Epidermal melanocyte (primary cell): Measurements from ENCODE around the gene PDE6B.
A peak's percentile ranks its signal among the peaks of the same experiment; 100 is the strongest.
"Not testable (repeated sequence)": the region's sequence is repeated elsewhere in the genome, so short reads cannot be mapped to it uniquely, and the experiment has no call there.

Source experiments
- DNase-seq: peaks from one replicate; pipeline ENCODE4 v3.0.0; 2011; ENCODE audit warnings: low spot score; ENCODE audit not compliant: insufficient read length

PDE6B gene

DNA sequence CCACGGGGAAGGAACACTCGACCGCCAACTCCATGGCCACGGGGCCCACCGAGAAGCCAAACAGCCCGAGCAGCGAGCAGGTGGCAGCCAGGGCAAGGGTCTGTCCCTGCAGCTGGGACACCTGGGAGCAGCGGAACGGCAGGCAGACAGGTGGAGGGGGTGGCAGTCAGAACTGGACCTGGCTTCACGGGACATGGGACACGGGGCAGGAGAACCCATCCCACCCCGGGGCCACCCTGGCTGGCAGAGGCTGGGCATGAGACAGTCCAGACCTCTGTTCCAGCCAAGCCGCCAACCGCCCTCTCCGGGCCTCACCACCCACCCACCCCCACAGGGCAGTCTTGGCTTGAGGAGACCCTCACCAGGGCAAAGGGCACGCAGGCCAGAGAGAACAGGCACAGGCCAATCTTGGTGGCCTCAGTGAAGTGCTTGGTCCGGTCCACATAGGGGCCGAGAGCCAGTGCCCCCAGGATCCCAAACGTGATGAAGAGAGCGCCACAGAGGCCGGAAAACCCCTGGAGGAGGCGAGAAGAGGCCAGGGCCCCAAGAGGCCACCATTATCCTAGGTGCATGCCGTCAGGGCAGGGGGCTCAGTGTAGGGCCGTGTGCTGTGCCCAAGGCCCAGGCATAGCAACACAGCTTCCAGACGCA, 58.0 kb downstream of the PDE6B start:
- no peak for DNase-seq

GRCh38 chr4:683982-684622, 58.7 kb downstream of the PDE6B start:
- peak; percentile 70 for DNase-seq

DNA sequence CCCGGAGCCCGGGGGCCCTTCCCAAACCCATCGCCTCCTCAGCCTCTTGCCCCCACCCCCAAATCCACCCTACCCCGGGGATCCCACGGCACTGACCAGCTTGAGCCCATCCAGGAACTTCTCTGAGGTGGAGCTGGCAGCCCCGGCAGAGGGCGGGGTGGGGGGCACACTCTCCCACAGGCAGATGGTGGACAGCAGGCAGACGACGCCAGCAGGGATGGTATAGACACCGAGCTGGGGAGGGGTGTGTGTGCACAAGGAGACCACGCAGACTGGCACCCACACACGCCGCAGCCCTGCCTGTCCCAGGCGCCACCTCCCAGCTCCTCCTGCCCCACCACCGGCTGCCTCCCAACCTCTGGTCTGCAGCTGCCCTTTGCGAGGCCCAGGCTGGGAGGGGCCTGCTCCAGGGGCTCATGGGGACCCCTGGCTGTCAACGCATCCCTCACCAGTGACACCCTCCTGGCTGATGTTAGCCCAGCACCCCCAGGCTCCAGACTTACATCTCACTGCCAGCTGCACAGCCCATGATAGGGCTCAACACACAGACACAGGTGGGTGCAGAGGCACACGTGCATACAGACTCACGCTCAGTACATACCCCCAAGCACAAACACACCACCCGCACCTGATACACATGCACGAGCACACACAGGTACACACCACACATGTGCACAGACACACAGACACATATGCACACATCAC, 59.4 kb downstream of the PDE6B start:
- no peak for DNase-seq

DNA sequence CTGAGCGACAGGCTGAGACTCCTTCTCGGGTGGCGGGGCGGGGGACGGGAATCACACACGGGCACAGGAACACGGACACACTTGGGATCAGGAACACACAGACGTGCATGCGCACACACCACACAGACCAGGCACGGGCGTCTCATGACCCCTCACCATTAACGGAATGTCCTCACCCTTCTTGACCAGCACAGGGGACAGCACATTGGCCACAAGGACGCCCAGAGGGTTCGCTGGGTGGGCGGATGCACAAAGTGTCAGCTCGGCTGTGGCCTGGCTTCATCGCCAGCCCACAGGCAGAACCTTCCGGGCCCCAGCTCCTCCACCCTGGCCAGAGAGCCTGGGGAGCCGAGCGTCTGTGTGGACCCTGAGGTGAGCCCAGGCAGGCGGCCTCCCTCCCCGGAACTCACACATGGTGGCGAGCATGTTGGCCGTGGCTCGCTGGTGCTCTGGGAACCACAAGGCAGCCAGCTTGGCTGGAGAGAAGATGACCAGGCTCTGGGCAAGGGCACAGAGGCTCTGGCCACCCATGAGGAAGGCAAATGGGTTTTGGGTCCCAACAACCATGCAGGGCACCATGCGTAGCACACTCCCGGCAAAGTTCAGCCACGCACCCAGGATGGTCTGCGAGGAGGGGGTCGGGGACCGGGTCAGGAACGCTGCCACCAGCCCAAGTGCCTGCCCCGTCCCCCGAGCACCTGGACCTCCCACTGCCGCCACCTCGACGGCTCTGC, 60.5 kb downstream of the PDE6B start:
- no peak for DNase-seq

DNA sequence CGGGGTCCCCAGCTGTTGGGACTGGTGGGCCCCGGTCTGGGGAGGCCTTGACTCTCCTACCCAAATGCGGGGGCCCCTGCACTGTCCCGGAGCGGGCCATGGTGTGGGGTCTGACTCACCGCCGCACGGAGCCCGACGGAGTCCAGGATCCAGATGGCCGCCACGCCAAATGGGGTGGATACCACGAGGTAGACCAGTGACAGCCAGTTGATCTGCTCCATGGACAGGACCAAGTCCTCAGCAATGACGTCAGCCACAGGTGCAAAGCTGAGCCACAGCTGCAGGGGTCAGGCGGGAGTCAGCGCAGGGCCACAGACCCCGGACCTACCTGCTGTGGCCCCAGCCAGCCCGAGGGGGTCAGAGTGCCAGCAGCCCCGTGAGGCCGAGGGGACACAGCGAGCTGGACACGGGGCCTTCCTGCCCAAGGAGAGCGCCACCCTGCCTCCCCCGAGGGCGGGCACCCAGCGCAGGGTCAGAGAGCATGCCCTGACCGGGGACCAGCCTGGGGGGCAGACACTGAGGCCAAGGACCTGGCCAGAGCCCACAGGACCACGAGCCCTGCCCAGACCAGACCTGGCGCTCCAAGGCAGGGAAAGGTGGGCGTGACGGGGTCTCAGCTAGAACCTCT, 61.2 kb downstream of the PDE6B start:
- DNase-seq, result no peak

DNA sequence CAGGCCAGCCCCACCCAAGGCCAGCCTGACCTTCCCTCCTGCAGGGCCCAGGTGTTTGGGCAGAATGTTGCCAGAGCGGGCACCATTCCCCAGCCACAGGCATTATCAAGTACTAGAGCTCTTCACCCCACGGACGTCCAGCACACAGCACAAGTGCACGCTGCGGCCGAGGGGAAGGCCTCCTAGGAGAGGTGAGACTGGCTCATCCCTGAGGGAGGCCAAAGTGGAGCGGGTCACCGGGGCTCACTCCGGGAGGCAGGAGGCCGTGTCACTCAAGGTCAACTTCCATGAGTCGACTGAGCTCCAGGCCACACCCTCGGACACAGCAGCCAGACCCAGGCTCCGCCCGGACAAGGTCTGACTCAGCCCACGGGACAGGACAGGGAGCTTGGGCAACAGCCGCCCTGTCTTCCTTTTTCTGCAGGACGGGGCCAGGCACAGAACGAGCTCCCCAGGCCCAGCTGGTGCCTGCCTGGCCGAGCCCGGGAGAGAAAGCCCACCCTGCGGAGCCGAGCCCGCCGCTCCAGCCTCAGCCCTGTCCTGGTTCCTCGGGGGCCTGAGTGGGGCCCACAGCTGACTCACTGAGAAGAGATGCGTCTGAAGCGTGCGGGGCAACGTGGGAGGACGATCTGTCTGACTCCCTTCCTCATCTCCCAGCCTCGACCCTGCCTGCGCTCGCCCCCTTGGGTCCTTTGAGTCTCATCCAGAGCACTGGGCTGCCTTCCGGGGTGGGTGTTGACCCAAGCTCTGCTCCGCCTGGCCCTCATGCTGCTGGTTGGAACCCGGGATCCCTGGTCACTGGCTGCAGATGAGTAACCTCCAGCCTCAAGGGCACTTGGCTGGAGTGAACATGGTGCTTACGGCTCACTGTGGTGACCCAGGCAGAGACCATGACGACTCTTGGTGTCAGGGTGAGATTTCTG, 61.9 kb downstream of the PDE6B start:
- DNase-seq, result peak; percentile 82

- no peak for DNase-seq
Observed at GRCh38 chr4:687971-688853, 62.8 kb downstream of the PDE6B start.

DNA sequence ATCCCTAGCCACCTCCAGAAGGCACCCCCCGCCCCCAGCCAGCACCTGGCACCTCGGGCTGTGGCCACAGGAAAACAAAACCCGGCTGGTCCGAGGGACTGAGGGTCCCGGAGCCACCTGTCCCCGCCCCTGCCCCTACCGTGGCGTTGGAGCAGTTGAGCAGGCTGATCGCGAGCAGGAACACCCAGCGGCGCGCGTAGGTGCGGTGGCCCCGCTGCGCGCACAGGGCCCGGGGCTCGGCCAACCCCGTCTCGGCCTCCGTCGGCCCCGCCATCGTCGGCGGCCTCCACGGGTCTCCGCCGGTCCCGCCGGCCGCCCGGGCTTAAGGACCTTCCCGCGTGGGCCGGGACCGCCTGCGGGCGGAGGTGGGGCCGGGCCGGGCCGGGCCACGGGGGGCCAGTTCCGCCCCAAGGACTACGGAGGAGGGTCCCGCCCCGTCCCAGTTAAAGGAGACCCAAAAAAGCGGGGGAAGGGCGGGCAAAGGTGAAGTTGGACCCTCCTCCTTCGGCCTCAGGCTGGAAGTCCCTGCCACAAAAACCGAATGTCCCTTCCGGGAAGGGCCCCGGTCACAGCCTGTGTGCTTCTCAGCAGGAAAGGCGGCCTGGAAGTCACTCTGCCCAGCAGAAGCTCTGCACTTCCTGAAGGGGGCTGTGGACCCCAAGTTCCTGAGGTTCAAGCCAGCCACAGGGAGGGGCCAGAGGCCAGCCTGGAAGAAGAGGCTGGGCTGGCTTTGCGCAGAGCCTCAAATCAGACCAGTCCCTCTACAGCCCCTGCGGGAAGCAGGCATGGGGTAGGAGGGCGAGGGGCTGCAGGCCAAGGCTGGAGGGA, 63.7 kb downstream of the PDE6B start, which contains the start of gene SLC49A3:
TSS of gene SLC49A3 (minus strand) at position 298 of the 828 bp plus-strand sequence. CDS start at position 274, 24 bp downstream.
- no peak for DNase-seq

DNA sequence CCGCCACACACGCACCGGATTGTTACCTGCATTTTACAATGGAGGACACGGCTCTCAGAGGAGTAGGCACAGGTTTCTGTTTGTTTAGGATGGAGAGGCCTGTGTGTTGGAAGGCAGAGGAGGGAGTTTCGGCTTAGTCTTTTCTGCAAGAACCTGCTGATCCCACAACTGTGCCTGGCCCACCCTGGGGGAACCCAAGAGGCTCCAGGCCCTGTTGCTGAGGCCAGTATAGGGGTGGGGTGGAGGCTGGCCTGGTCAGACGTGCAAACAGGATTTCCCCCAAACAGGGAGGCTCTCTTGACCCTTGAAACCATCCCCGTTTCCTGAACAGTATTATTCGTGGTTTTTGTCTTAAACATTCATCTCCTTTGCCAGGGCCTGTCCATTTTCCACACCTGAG, 64.3 kb downstream of the PDE6B start:
- no peak for DNase-seq

- DNase-seq, result no peak
Observed at GRCh38 chr4:692771-693554, 67.6 kb downstream of the PDE6B start.

GRCh38 chr4:694341-694940, 69.1 kb downstream of the PDE6B start:
- not testable (repeated sequence) for DNase-seq

DNA sequence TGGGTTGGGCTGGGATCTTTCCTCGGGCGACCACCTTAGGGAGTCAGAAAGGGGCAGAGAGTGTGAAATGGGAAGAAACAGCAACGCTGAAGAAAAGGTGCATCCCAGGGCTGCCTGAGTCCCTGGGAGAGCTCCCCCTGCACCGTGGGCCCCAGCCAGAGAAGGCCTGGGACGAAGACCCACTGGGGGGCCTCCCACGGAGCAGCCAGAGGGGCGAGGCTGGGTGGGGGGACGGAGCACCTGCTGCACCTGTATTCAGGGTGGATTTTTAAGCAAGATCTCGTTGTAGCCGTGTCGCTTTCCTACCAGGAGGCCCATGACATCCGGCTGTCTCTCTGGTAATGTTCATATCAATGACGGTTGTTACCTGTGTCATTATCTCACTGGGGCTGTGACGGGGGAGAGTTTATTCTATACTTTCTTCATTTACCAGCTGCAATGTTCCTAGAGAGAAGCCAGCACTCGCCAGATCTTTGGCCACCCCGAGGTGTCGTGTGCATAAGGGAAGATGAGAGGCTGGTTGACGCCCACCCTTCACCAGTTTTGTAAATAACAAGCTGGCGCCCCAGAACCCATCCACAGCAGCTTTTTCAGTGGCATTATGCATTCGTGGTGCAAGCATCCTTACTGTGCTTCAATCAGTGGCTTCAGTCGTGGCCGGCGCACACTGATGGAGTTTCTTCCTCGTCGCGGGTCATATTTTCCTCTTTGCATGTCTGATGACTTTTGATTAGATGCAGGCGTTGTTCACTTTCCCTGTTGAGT, 74.6 kb downstream of the PDE6B start:
- DNase-seq, result no peak

- peak; percentile 8 for DNase-seq
Observed at GRCh38 chr4:700587-701264, 75.4 kb downstream of the PDE6B start.

DNA sequence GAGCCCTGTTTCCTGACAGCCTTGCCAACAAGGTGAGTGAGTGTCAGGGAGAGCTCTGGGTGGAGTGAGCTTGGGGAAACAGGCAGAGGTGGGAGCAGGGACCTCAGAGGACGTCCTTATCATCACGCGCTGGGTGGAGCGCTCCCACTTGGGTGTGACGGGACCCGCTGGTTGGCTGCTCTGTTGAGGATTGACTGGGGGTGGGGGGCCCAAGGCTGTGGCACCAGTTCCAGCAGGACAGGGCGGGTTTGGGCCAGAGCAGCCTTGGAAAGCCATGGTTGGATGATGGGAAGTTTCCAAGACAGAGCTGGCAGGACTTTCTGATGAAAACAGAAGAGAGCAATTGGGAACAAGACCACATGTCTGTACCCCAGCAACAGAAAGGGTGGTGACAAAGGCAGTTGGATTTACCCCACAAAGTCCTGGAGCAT, 77.3 kb downstream of the PDE6B start:
- no peak for DNase-seq

DNA sequence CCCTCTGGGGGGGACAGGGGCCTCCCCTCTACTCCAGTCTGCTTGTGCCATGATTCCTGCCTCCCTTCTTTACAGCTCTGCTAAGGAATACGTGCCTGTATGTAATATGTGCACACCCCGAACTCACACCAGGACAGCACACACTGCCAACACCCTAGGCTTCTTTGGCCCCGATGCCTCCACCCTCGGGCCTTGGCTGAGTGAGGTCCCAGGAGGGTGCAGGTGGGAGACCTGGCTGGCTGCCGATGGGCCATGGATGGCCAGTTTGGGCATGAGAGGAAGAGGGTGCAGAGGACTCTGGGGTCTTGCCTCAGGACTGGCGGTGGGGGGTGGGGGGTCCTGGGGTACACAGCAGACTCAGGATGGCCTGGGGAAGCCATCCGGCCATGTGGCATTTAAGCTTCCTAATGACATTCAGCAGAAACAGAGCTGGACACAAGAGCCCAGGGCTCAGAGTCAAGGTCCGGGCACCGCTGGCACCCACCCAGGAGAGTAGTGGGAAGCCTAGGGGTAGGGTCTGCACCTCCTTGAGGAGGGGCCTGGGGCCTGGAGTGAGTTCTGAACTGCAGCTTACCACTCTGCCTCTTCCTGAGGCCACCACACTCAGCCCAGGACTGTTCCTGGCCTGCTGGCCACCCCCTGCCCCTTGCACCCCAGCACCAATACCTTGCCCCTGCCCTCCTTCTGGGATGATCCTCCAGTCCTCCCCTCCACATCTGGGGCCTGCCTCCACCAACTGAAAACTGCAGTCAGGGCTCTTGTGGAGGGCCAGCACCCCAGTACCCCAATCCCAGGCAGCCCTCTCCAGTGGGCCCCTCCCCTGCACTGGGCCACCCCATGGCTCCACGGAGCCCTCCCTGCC, 78.2 kb downstream of the PDE6B start:
- no peak for DNase-seq
